GM23248 (cell line): ENCODE results near the gene KIF17. TPM values are rescaled to one million over a fixed set of nuclear protein-coding genes. Genes with fewer than 3 reads are reported as not detected.
A peak's percentile ranks its signal among the peaks of the same experiment; 100 is the strongest.

Experiments
- DNase-seq: peaks from one replicate; pipeline ENCODE4 v3.0.0-alpha.2; 2015
- H2AFZ ChIP-seq: fragments of 200-600 bp; sonication (generic); 2 replicates; pipeline ENCODE4 v1.6.1; 2016; ENCODE audit warnings: antibody characterized with exemption
- H3F3A ChIP-seq: fragments of 200-600 bp; sonication (generic); 2 replicates; pipeline ENCODE4 v1.6.1; 2016; ENCODE audit warnings: mild to moderate bottlenecking, antibody characterized with exemption, mixed run types; ENCODE audit not compliant: insufficient read depth
- H3K27ac ChIP-seq: fragments of 200-600 bp; sonication (generic); 2 replicates; pipeline ENCODE4 v1.5.1; 2016; ENCODE audit warnings: mild to moderate bottlenecking
- H3K27me3 ChIP-seq: fragments of 200-600 bp; sonication (generic); replicated peaks from 2 replicates; pipeline ENCODE4 v1.6.1; 2016; ENCODE audit warnings: mild to moderate bottlenecking; ENCODE audit not compliant: insufficient read depth
- H3K36me3 ChIP-seq: fragments of 200-600 bp; sonication (generic); 2 replicates; pipeline ENCODE4 v1.6.1; 2016; ENCODE audit warnings: low read depth, mild to moderate bottlenecking
- H3K4me1 ChIP-seq: fragments of 200-600 bp; sonication (generic); 2 replicates; pipeline ENCODE4 v1.6.1; 2016; ENCODE audit warnings: mild to moderate bottlenecking; ENCODE audit not compliant: insufficient read depth
- H3K4me2 ChIP-seq: fragments of 200-600 bp; sonication (generic); one replicate; pipeline ENCODE4 v1.6.1; 2016; ENCODE audit warnings: mild to moderate bottlenecking; ENCODE audit not compliant: unreplicated experiment
- H3K4me3 ChIP-seq: fragments of 200-600 bp; sonication (generic); 2 replicates; pipeline ENCODE4 v1.5.1; 2016; ENCODE audit warnings: mild to moderate bottlenecking
- H3K79me2 ChIP-seq: fragments of 200-600 bp; sonication (generic); 2 replicates; pipeline ENCODE4 v1.6.1; 2016; ENCODE audit warnings: mild to moderate bottlenecking; ENCODE audit not compliant: insufficient read depth
- H3K9ac ChIP-seq: fragments of 200-600 bp; sonication (generic); 2 replicates; pipeline ENCODE4 v1.6.1; 2016; ENCODE audit warnings: mild to moderate bottlenecking
- H3K9me2 ChIP-seq: fragments of 200-600 bp; sonication (generic); 2 replicates; pipeline ENCODE4 v1.6.1; 2016; ENCODE audit warnings: mixed run types, mild to moderate bottlenecking, moderate library complexity; ENCODE audit not compliant: insufficient read depth
- H3K9me3 ChIP-seq: fragments of 200-600 bp; sonication (generic); one replicate; pipeline ENCODE4 v1.6.1; 2017; ENCODE audit warnings: low read depth
- H4K20me1 ChIP-seq: fragments of 200-600 bp; sonication (generic); 2 replicates; pipeline ENCODE4 v1.6.0; 2016; ENCODE audit not compliant: insufficient read depth
- EZH2 ChIP-seq: fragments of 200-600 bp; sonication (generic); IDR thresholded peaks from 2 replicates; pipeline ENCODE4 v1.6.1; 2018; ENCODE audit warnings: antibody characterized with exemption, mild to moderate bottlenecking; ENCODE audit not compliant: insufficient read depth, poor library complexity, severe bottlenecking
- EZH2phosphoT487 ChIP-seq: fragments of 200-600 bp; sonication (generic); IDR thresholded peaks from 2 replicates; pipeline ENCODE4 v1.6.1; 2018; ENCODE audit warnings: antibody characterized with exemption, moderate library complexity, mild to moderate bottlenecking, low read depth; ENCODE audit not compliant: insufficient read depth
- WGBS, 2 experiments: methylation state at CpG; one replicate each; pipeline ENCODE4 v1.1.6; 2015 to 2017; ENCODE audit warnings: low lambda C conversion rate in 2 of 2, low coverage in 1 of 2; ENCODE audit errors: missing lambda C conversion rate in 2 of 2; 5-methylcytosine and 5-hydroxymethylcytosine counted together
- in situ Hi-C: fragments of 300-500 bp; cut with MboI; formaldehyde crosslinking; loops from 2 replicates; pipeline ENCODE4 v1.15.0; 2020
- polyA plus RNA-seq: library from polyadenylated mRNA; unstranded; fragments of >200 nt; fragmentation: Nextera tagmentation; extraction: Ambion mirVana; gene quantifications from 2 replicates; pipeline ENCODE4 v1.2.1, GENCODE V29; 2016
- total RNA-seq: library from RNA; depleted of rRNA; stranded (reverse); fragments of >200 nt; shearing (Covaris generic); gene quantifications from 2 replicates; pipeline ENCODE4 v1.2.3, GENCODE V29; 2014

The KIF17 gene
- total and polyA plus RNA-seq, 2 experiments from 2014 or later: 0.11 to 0.31 TPM

DNA sequence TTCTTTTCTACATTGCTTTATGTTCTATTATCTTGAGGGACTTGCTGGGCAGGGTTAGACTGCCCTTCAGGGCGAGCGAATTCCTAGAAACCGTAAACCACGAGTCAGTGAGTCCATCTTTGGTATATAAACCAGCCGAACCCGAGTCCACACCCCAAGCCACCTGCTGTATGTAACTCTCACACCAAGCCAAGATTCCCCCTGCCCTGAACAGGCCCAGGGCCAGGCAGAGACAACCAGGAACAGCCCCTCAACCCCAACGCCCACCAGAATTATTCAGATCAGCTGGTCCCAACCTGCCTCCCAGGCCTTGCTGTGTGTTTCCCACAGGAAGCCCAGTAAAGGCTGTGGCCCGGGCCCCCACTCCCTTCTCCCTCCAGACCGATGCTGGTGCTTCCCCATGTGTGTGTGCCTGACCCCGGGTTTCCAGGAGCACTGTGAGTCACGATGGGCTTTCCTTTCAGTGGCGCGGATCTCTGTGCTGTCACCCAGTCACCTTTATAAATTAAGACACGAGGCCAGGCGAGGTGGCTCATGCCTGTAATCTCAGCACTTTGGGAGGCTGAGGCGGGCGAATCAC lies 17.1 kb downstream of the KIF17 start:
- no peak overlapping the region for H3K9ac ChIP-seq
- no peaks in the 10 kb centered on the region for H3K36me3 ChIP-seq
- no peaks in the 10 kb centered on the region for H3F3A ChIP-seq
- no peaks in the 10 kb centered on the region for H3K79me2 ChIP-seq
- no peaks in the 10 kb centered on the region for H3K9me3 ChIP-seq
- no peak overlapping the region for H3K4me3 ChIP-seq
- no peaks in the 10 kb centered on the region for H3K9me2 ChIP-seq
- H3K27ac ChIP-seq: no peak overlapping the region
- H3K4me2 ChIP-seq: no peak overlapping the region
- no peak for TF ChIP-seq EZH2phosphoT487
- TF ChIP-seq EZH2: no peak
- no peaks in the 10 kb centered on the region for H3K27me3 ChIP-seq
- H3K4me1 ChIP-seq: peaks cover 22% of the 10 kb centered on the region
- in situ Hi-C loops: no loop called here
- WGBS, 2 experiments: 88 to 89% methylated on average over 17 of the region's 17 CpGs
- H2AFZ ChIP-seq: no peak overlapping the region
- H4K20me1 ChIP-seq: no peaks in the 10 kb centered on the region
- no peak for DNase-seq

DNA sequence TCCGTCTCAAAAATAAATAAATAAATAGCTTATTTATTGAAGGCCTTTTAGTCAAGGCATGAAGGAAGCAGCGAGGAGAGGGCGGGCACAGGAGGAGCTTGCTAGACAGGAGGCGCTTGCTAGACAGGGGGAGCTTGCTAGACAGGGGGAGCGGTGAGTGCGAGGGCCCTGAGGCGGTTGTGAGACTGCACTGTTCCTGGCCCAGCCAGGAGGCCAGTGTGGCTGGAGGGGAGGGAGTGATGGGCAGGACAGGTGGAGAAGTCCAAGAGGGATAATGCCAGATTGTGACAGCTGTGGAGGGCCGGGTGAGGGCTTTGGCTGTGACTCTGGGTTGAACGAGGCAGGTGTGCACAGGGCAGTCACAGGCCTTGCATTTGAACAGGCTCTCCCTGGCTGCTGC lies 18.2 kb downstream of the KIF17 start:
- H3K4me2 ChIP-seq: no peak overlapping the region
- H3K27ac ChIP-seq: no peak overlapping the region
- H3K36me3 ChIP-seq: no peaks in the 10 kb centered on the region
- in situ Hi-C loops: loop anchor here (10.0 kb wide), 1 partner anchor 485 kb away; no protein-coding TSS in a partner anchor
- 87 to 89% methylated on average over 9 of the region's 9 CpGs for WGBS, 2 experiments
- no peaks in the 10 kb centered on the region for H3K9me2 ChIP-seq
- no peak overlapping the region for H3K9ac ChIP-seq
- no peak for TF ChIP-seq EZH2phosphoT487
- TF ChIP-seq EZH2: no peak
- no peaks in the 10 kb centered on the region for H3F3A ChIP-seq
- H4K20me1 ChIP-seq: no peaks in the 10 kb centered on the region
- H3K4me1 ChIP-seq: peaks cover 22% of the 10 kb centered on the region
- DNase-seq: no peak
- no peak overlapping the region for H2AFZ ChIP-seq
- H3K4me3 ChIP-seq: no peak overlapping the region
- H3K9me3 ChIP-seq: no peaks in the 10 kb centered on the region
- H3K27me3 ChIP-seq: no peaks in the 10 kb centered on the region
- H3K79me2 ChIP-seq: no peaks in the 10 kb centered on the region

DNA sequence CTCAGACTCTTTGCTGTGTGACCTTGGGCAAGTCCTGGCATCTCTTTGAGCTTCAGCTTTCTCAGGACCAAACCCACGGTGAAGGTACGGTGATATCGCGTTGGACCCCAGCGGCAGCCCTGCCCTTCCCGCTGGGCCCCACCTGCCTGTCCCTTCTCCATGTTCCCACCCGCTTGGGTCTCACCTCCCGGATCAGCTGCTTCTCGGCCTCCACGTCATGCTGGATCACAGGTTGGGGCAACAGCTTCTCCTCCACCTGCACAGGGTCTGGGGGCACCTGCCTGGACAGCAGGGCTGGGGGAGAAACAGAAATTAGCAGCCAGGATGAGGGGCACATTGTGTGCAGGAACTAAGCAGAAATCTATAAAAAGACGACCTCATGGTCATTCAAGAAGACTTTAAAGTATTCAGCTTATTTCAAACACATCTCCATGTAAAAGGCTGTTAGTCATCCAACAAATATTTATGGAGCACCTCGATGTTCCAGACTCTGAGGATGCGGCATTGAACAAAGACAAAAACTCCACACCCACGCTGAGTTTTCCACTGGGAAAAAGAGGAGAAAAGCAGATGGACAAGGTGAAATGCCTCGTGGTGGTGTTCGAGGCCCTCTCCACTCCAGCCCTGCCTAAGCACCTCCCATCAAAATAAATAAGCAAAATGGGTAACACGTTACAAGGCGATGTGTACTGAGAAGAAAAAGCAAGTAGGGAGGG lies 19.5 kb downstream of the KIF17 start:
- Histone ChIP-seq H3K9me3 (no peaks in the 10 kb centered on the region), H4K20me1 (no peaks in the 10 kb centered on the region), H3K9ac (no peak overlapping the region), H3K4me2 (peak overlapping the region; percentile 46), H3K4me1 (peaks cover 22% of the 10 kb centered on the region), H3F3A (no peaks in the 10 kb centered on the region), H3K79me2 (no peaks in the 10 kb centered on the region), H3K36me3 (no peaks in the 10 kb centered on the region), H3K27ac (no peak overlapping the region), H3K27me3 (no peaks in the 10 kb centered on the region), H3K9me2 (no peaks in the 10 kb centered on the region), H2AFZ (peak overlapping the region; percentile 41), H3K4me3 (no peak overlapping the region)
- 73% methylated on average over 18 of the region's 18 CpGs for WGBS, 2 experiments
- in situ Hi-C loops: loop anchor here (10.0 kb wide), 1 partner anchor 486 kb away; no protein-coding TSS in a partner anchor
- TF ChIP-seq EZH2 (no peak), EZH2phosphoT487 (no peak)
- peak; percentile 70 for DNase-seq

DNA sequence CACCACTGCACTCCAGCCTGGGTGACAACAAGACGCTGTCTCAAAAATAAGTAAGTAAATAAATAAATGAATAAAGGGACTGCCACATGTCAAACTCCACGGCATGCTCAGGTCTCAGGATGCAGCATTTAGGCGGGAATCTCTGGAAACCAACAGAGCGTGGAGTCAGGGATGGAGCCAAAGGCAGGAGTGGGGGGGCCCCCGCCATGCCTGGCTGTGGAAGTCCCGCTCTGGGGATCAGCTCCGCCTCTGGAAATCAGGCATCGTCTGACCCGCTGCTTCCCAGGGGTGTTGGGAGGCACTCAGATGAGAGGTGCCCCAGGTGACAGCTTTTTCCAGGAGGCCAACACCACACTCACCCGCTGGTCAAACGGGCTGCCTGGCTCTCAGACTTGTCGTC lies 20.2 kb downstream of the KIF17 start:
- Histone ChIP-seq H3K4me3 (peak overlapping the region; percentile 90), H3K36me3 (no peaks in the 10 kb centered on the region), H3K27ac (peak overlapping the region; percentile 88; the same call in 1 of the 2 replicates), H3K79me2 (no peaks in the 10 kb centered on the region), H3K4me1 (peaks cover 22% of the 10 kb centered on the region), H3K9me2 (no peaks in the 10 kb centered on the region), H3K4me2 (peak overlapping the region; percentile 96), H3K27me3 (no peaks in the 10 kb centered on the region), H2AFZ (peak overlapping the region; percentile 100; the same call in 1 of the 2 replicates), H3K9me3 (no peaks in the 10 kb centered on the region), H3K9ac (peak overlapping the region; percentile 85), H4K20me1 (no peaks in the 10 kb centered on the region), H3F3A (no peaks in the 10 kb centered on the region)
- in situ Hi-C loops: loop anchor here (10.0 kb wide), 1 partner anchor 487 kb away; no protein-coding TSS in a partner anchor
- TF ChIP-seq EZH2 (no peak), EZH2phosphoT487 (no peak)
- 87 to 88% methylated on average over 12 of the region's 12 CpGs for WGBS, 2 experiments
- no peak for DNase-seq
